Measurements from ENCODE around the gene NTPCR.

Gene NTPCR

DNA sequence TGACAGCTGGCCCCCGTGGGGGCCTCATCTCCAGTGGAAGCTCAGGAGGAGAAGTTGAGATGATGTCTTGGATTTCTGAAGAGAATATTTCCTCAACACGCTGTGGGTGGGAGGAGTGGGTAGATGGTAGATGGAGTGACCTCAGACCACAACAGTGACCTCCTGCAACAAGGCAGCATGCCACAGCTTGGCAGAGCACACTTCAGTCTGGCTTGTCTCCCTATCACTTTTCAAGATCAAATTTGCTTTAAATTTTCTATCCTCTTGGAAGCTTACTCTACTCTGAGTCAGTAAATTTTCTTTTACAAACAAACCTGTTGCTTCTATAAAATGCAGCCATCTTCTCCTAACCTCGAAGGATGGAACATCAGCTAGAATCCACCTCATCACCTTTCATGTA lies 59.7 kb downstream of the NTPCR start:
- no peak for DNase-seq (ENCODE audit: low read depth, low spot score)

DNA sequence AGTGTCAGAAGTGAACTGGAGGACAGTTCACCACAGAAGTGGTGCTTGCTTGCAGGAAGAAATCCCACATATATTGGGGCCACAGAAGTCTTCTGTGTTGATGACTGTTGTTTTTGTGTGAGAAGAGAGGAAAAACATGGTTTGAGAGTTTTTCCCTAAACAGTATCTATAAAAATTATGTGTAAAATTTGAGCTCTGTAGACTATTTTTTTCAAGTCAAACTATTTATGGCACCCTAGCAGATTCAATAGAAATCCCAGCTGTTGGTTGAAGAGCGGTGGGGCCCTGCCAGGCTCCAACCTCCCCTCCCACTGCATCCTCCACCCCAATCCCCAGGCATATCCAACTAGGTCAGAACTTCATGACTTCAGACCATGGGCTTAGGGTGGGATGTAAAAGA lies 61.6 kb downstream of the NTPCR start:
- DNase-seq (ENCODE audit: low read depth, low spot score), result no peak

DNA sequence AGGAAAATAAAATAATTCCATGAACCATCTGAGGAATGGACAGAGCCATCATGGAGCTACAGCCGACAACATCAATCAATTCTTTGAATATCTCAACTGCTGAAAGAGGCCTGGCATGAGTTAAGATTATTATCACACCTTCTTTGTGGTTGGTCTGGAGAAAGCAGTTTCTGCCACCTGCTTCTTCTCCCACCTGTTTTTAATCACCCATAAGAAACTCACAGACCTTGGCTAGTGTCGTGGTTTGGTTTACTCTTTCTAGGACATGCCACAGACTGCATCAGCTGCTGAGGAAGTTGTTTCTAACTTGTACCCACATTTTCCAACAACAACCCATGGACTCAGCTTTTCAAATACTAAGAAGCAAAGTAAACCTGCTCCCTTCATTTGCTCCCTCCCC lies 65.6 kb downstream of the NTPCR start:
- DNase-seq (ENCODE audit: low read depth, low spot score), result no peak

DNA sequence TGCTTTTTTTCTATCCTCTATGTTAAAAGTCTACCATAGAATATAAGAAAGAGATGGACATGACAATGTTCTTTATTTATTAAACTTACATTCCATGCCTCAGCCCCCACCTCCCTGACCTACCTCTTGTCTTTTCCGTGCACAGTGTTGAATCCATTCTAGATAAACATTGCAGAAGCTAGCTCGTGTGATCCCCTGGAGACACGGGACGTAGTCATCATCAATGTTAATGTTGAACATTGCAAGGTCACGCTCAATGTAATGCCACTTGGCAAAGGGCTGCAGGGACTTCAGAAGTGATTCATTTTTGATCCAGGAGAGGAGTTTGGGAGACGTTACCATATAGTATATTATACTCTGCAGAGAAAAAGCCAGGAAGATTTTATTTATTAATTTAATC lies 66.4 kb downstream of the NTPCR start:
- no peak for DNase-seq (ENCODE audit: low read depth, low spot score)

- DNase-seq (ENCODE audit: low read depth, low spot score), result no peak
Measured at GRCh38 chr1:233019083-233019482, 68.7 kb downstream of the NTPCR start.

DNA sequence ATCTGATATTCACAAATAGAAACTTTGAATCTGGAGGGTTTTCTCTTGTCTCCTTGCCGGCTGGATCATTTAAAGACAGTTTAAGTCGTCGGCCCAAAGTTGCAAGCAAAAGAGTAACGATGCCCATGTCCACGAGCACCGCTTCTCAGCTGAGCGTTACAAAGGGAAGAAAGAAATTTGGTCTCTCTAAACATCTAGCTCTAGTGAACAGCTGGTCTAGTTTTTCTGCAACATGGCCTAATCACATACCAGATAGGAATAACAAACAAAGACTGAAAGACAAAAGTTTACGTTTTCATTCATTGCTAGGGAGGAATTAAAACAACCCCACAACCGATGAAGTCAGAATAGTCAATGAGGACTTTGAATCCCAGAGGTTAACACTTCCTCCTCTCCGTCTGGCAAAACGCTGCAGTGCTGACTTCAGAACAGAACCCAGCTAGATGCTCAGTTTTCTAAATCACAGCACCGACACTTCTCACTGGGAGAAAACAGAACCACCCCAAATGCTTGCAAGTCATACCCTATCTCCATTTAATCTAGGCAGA lies 69.4 kb downstream of the NTPCR start:
- DNase-seq (ENCODE audit: low read depth, low spot score), result no peak

DNA sequence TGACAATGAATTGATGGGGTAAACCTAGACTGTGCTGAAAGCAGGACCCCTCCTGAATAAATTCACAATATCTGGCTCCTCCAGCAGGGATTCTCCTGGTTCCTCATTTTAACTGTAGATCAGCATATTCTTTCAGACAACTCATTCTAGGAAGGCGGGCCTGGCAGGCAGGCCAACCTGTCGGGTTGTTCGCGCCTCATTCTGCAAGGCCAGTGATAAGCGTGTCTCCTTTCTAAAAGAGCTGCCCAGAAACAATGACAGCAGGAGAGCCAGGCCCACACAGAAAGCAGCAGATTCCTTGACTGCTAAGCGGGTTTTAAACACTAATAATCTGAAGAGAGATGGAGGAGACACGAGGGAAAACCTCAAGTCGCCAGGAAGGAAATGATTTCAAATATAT lies 70.0 kb downstream of the NTPCR start:
- no peak for DNase-seq (ENCODE audit: low read depth, low spot score)

DNA sequence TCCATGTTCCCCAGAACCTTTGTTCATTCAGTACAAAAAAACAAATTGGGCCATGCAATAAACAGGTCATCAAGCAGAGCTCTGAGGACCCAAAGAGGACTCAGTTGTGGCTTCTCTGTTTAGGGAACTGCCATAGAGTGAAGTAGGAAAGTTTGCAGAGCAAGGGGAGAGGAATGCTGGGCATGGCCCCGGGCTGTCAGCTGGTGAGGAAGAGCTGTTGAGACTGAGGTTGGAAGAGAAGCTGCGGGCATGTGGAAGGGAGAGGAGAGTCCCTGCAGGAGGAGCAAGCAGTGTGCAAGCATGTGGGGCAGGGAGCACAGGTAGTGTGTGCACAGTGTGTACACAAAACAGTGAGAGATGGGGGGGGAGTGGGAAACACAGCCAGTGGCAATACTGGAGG lies 71.8 kb downstream of the NTPCR start:
- DNase-seq (ENCODE audit: low read depth, low spot score), result no peak

- no peak for DNase-seq (ENCODE audit: low read depth, low spot score)
Measured at GRCh38 chr1:233024199-233024598, 73.8 kb downstream of the NTPCR start.

DNA sequence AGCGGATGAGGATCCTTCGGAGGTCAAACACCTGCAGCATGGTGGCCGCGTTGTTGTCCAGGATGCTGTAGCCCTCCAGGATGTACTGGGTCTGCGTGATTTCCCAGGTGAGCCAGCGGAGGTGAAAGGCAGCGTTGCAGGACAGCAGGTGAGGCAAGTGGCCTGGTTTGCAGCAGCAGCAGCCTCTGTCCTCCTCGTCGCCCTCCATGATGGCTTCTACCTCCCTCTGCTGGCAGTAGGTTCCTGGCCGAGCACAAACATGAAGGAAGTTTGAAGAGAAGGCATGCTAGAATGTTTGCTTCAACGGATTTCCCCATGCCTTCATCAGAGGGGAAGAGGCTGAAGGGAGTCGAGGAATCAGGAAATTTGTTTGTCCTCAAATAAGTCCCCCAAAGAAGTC lies 74.7 kb downstream of the NTPCR start:
- no peak for DNase-seq (ENCODE audit: low read depth, low spot score)

DNA sequence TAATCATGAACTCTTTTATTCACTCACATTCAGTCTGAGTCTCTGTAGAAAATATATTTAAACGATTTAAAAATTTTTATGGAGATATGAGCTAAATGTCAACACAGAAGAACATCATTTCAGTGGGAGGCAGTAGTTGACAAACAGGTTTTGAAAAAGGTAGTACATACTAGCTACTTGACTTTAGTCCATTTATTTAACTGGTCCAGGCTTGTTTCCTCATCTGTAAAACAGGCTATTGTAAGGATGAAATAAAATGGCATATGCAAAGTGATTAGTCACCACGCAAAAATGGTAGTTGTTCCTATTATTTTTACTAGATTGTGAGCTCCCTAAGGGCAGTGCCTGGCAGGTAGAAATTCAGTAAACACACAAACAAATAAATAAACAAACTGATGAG lies 75.2 kb downstream of the NTPCR start:
- DNase-seq (ENCODE audit: low read depth, low spot score), result no peak

GRCh38 chr1:233027046-233027445 lies 76.6 kb downstream of the NTPCR start:
- DNase-seq (ENCODE audit: low read depth, low spot score), result no peak

DNA sequence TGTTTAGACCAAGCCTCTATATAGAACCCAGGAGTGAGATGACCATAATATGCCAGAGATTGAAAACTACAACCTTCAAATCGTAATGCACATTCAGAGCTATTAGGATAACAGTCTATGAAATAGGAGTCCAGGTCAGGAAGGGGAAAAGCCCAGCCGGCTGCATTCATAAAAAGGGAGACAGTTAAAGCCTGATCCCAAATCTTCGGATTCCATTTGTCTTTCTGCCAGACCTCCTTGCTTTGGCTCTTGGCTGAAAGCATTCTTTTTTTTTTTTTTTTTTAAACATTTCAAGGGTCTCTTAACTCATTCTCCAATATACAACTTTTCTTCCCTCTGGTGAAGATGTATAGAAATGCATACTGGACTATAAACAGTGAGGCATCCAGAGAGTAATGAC lies 81.1 kb downstream of the NTPCR start:
- DNase-seq (ENCODE audit: low read depth, low spot score), result no peak

- no peak for DNase-seq (ENCODE audit: low read depth, low spot score)
Measured at GRCh38 chr1:233032916-233033315, 82.5 kb downstream of the NTPCR start.

DNA sequence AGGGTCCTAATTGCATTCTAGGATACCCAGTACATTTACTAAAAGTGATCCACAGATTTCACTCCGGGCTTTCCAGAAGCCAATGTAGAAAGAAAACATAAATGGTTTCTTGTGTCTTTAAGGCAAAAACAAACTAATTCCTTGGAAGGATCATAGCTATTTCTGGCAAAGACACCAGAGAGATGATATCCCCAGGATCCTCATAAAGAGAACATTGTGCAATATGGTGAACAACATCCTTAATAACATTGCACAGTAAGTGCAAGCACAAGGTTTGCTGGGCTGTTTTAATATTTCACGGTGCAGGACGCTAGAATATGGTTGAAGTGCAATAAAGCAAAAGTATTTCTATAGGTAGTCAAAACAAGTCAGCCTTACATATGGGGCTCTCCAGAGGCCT lies 83.0 kb downstream of the NTPCR start:
- DNase-seq (ENCODE audit: low read depth, low spot score), result no peak
